Calu3 (cell line): ENCODE measurements around the gene PSMG4. TPM values are rescaled to one million over a fixed set of nuclear protein-coding genes. Genes with fewer than 3 reads are reported as not detected.

Experiments used
- BruUV-seq: library from RNA; stranded (reverse); fragments of 400-500 nt; replicated peaks from 2 replicates; lab custom pipeline; 2021; lab: Mats Ljungman, UMichigan
- CTCF ChIA-PET: fragments of 300-600 bp; sonication (Branson Sonifier 250); formaldehyde crosslinking; loops from one replicate; lab custom pipeline; 2022; ENCODE audit warnings: antibody characterized with exemption; lab: Charles Lee
- DNase-seq: peaks from one replicate; pipeline ENCODE4 v3.0.0; 2022
- H3K27ac Mint-ChIP-seq: one replicate; pipeline ENCODE4 v1.8.0; 2022; ENCODE audit warnings: mixed read lengths; ENCODE audit not compliant: unreplicated experiment
- H3K27me3 Mint-ChIP-seq: one replicate; pipeline ENCODE4 v1.8.0; 2022; ENCODE audit warnings: mixed read lengths; ENCODE audit not compliant: unreplicated experiment
- H3K36me3 Mint-ChIP-seq: one replicate; pipeline ENCODE4 v1.8.0; 2022; ENCODE audit warnings: mild to moderate bottlenecking, moderate library complexity, mixed read lengths; ENCODE audit not compliant: insufficient read depth, unreplicated experiment
- H3K4me1 Mint-ChIP-seq: one replicate; pipeline ENCODE4 v1.8.0; 2022; ENCODE audit warnings: mild to moderate bottlenecking, low read depth, mixed read lengths; ENCODE audit not compliant: unreplicated experiment
- H3K4me3 Mint-ChIP-seq: one replicate; pipeline ENCODE4 v1.8.0; 2022; ENCODE audit warnings: mild to moderate bottlenecking, low read depth, moderate library complexity, mixed read lengths; ENCODE audit not compliant: unreplicated experiment
- H3K9me3 Mint-ChIP-seq: one replicate; pipeline ENCODE4 v1.8.0; 2022; ENCODE audit warnings: low read depth, mixed read lengths; ENCODE audit not compliant: unreplicated experiment
- intact Hi-C: fragments of 100-400 bp; cut with micrococcal nuclease; formaldehyde crosslinking; loops from one replicate; pipeline ENCODE4 v1.10.0; 2022; ENCODE audit not compliant: unreplicated experiment
- total RNA-seq: library from RNA; stranded (reverse); gene quantifications from 2 replicates; pipeline ENCODE4 v1.2.3, GENCODE V29; 2022
- TF ChIP-seq, protein P1 (sequence below): fragments of 200-600 bp; IDR thresholded peaks from one replicate; pipeline ENCODE4 v1.8.0; 2022; ENCODE audit warnings: antibody characterized with exemption; ENCODE audit not compliant: unreplicated experiment

The PSMG4 gene
- total RNA-seq, 1 experiment from 2014 or later = 17.6 TPM

DNA sequence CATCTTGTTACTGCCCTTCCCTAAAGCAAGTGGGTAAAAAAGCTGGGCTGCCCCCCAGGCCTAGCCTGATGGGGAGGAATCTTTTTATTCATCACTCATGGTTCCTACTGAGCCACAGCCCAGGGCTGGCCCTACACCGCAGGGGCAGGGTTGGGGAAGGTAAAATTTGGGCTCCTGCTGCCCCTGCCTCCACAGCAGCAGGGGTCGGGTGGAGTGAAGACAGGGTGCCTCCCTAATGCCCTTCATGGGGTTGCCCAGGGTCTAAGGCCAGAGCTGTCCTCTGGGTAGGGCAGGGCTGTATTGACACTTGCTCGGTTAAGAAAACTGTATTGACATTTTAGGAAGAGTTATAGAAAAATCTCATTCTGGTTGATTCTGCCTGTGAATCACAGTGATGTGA is 8.9 kb upstream of the PSMG4 start:
- H3K27me3 Mint-ChIP-seq = peaks cover 42% of the 10 kb centered on the region
- no peak overlapping the region for H3K27ac Mint-ChIP-seq
- H3K9me3 Mint-ChIP-seq = no peaks in the 10 kb centered on the region
- CTCF ChIA-PET = no interaction called here
- no TSS peak for BruUV-seq
- H3K36me3 Mint-ChIP-seq = peaks cover 7% of the 10 kb centered on the region
- TF ChIP-seq, protein P1, sequence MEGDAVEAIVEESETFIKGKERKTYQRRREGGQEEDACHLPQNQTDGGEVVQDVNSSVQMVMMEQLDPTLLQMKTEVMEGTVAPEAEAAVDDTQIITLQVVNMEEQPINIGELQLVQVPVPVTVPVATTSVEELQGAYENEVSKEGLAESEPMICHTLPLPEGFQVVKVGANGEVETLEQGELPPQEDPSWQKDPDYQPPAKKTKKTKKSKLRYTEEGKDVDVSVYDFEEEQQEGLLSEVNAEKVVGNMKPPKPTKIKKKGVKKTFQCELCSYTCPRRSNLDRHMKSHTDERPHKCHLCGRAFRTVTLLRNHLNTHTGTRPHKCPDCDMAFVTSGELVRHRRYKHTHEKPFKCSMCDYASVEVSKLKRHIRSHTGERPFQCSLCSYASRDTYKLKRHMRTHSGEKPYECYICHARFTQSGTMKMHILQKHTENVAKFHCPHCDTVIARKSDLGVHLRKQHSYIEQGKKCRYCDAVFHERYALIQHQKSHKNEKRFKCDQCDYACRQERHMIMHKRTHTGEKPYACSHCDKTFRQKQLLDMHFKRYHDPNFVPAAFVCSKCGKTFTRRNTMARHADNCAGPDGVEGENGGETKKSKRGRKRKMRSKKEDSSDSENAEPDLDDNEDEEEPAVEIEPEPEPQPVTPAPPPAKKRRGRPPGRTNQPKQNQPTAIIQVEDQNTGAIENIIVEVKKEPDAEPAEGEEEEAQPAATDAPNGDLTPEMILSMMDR = no peak
- DNase-seq = no peak
- no peak overlapping the region for H3K4me3 Mint-ChIP-seq
- H3K4me1 Mint-ChIP-seq = peaks cover 18% of the 10 kb centered on the region
- intact Hi-C loops = no loop called here

- no TSS peak for BruUV-seq
- Mint-ChIP-seq H3K4me3 (no peak overlapping the region), H3K9me3 (no peaks in the 10 kb centered on the region), H3K27ac (no peak overlapping the region), H3K27me3 (peaks cover 46% of the 10 kb centered on the region), H3K4me1 (peaks cover 18% of the 10 kb centered on the region), H3K36me3 (peaks cover 7% of the 10 kb centered on the region)
- no peak for DNase-seq
- TF ChIP-seq, protein P1 = no peak
- intact Hi-C loops = no loop called here
- CTCF ChIA-PET = no interaction called here
Measured at GRCh38 chr6:3250231-3250675, 8.5 kb upstream of the PSMG4 start.

- DNase-seq = peak; percentile 86
- no peaks in the 10 kb centered on the region for H3K9me3 Mint-ChIP-seq
- CTCF ChIA-PET = interaction anchor here (0.5 to 2.0 kb wide), 8 partner anchors 11 to 253 kb away, joined by 3 to 10 read pairs (median 4); partner anchors contain the start of gene TUBB2A
- H3K4me1 Mint-ChIP-seq = peaks cover 18% of the 10 kb centered on the region
- intact Hi-C loops = loop anchor here (1.0 kb wide), 1 partner anchor 125 kb away; no protein-coding TSS in a partner anchor
- TF ChIP-seq, protein P1 = peak; percentile 91
- H3K36me3 Mint-ChIP-seq = peaks cover 7% of the 10 kb centered on the region
- no peak overlapping the region for H3K27ac Mint-ChIP-seq
- peak overlapping the region; percentile 32 for H3K4me3 Mint-ChIP-seq
- H3K27me3 Mint-ChIP-seq = peaks cover 50% of the 10 kb centered on the region
- BruUV-seq = no TSS peak
Measured at GRCh38 chr6:3251462-3252314, 7.1 kb upstream of the PSMG4 start.

- Mint-ChIP-seq H3K9me3 (no peaks in the 10 kb centered on the region), H3K27me3 (peaks cover 51% of the 10 kb centered on the region), H3K4me3 (peak overlapping the region; percentile 32), H3K27ac (no peak overlapping the region), H3K4me1 (peaks cover 18% of the 10 kb centered on the region), H3K36me3 (peaks cover 7% of the 10 kb centered on the region)
- no TSS peak for BruUV-seq
- intact Hi-C loops = no loop called here
- CTCF ChIA-PET = interaction anchor here (1.3 to 2.0 kb wide), 4 partner anchors 22 to 104 kb away, joined by 3 to 10 read pairs (median 6); partner anchors contain the start of gene TUBB2A
- TF ChIP-seq, protein P1 = no peak
- no peak for DNase-seq
Measured at GRCh38 chr6:3252369-3252768, 6.4 kb upstream of the PSMG4 start.
